Measurements from ENCODE around the gene SOX4. TPM values are rescaled to one million over a fixed set of nuclear protein-coding genes. Genes with fewer than 3 reads are reported as not detected.

SOX4 gene
- total RNA-seq, 1 donor: 12.4 TPM

GRCh38 chr6:21611485-21611884 is 17.9 kb downstream of the SOX4 start:
- H3K4me3 ChIP-seq (ENCODE audit: low read depth, low read length): no peak overlapping the region
- no peak for DNase-seq (ENCODE audit: low read depth)
- TF ChIP-seq CTCF (IDR thresholded peaks at IDR 0.05; ENCODE audit: insufficient read depth, low read length): no peak

DNA sequence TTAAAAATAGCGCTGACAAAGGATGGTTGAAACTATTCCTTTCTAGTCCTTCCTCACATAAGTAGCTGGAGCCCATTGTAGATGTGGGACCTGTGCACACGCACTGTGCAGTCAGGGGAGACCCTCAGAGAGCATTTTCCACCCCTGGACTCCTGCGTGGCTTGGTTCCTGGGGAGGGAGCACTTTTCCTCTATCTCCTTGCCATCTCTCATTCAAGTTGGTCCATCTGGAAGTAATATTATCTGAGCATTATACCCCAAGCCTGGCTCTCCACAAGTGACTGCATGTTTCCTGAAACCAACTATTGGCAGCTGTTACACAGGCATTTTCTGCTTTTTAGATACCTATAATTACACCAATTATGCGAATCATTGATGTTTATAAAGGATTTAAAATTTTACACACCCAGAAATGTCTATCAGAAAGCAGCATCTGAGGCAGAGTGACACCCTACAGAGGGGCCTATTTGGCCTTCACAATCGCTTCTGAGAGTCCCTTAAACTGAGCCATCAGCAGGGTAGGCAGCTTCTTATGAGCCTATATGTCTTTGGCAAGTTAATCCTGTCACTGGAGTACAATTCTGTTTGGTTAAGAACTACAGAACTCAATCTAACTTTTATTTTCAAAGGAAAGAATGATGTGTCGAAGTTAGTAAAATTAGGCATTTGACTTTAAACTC is 18.7 kb downstream of the SOX4 start:
- no peak for DNase-seq (ENCODE audit: low read depth)
- no peak overlapping the region for H3K4me3 ChIP-seq (ENCODE audit: low read depth, low read length)
- TF ChIP-seq CTCF (IDR thresholded peaks at IDR 0.05; ENCODE audit: insufficient read depth, low read length): no peak

GRCh38 chr6:21613809-21614208 is 20.3 kb downstream of the SOX4 start:
- no peak for TF ChIP-seq CTCF (IDR thresholded peaks at IDR 0.05; ENCODE audit: insufficient read depth, low read length)
- no peak overlapping the region for H3K4me3 ChIP-seq (ENCODE audit: low read depth, low read length)
- DNase-seq (ENCODE audit: low read depth): no peak

- TF ChIP-seq CTCF (IDR thresholded peaks at IDR 0.05; ENCODE audit: insufficient read depth, low read length): no peak
- no peak overlapping the region for H3K4me3 ChIP-seq (ENCODE audit: low read depth, low read length)
- no peak for DNase-seq (ENCODE audit: low read depth)
Measured at GRCh38 chr6:21614226-21614625, 20.7 kb downstream of the SOX4 start.

DNA sequence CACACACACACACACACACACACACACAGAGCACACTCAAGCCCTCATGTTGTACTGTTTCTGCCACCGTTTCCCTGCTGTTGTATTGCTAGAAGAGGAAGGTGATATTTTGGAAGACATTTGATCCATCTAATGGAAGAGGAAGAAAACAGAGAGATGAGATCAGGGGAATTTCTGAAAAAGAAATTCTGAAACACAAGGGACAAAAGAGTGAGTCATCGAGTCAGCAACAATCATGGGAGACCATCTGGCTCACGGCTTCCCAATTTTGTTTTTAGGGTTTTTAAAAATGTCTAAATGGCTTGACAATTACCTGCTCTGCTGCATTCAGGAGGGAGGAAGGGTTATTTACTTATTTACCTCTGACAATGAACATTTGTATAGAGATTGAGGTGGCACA is 22.0 kb downstream of the SOX4 start:
- peak; percentile 26 for DNase-seq (ENCODE audit: low read depth)
- H3K4me3 ChIP-seq (ENCODE audit: low read depth, low read length): no peak overlapping the region
- no peak for TF ChIP-seq CTCF (IDR thresholded peaks at IDR 0.05; ENCODE audit: insufficient read depth, low read length)

GRCh38 chr6:21616005-21616404 is 22.5 kb downstream of the SOX4 start:
- no peak for DNase-seq (ENCODE audit: low read depth)
- TF ChIP-seq CTCF (IDR thresholded peaks at IDR 0.05; ENCODE audit: insufficient read depth, low read length): no peak

DNA sequence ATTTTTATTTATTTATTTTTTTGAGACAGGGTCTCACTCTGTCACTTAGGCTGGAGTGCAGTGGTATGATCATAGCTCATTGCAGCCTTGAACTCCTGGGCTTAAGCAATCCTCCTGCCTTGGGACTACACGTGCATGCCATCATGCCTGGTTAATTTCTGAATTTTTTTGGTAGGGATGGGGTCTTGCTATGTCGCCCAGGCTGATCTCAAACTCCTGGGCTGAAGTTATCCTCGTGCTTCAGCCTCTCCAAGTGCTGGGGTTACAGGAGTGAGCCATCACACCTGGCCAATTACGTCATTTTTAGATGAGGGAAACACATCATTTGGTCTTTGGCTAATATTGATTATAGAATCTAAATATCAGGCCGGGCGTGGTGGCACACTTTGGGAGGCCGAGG is 32.1 kb downstream of the SOX4 start:
- no peak overlapping the region for H3K4me3 ChIP-seq (ENCODE audit: low read depth, low read length)
- TF ChIP-seq CTCF (IDR thresholded peaks at IDR 0.05; ENCODE audit: insufficient read depth, low read length): no peak
- no peak for DNase-seq (ENCODE audit: low read depth)

More at GRCh38 chr6:21616005-21616404, 22.5 kb downstream of the SOX4 start:
- H3K4me3 ChIP-seq (ENCODE audit: low read depth, low read length): no peak overlapping the region

All from fibroblast of the aortic adventitia (primary cell).